ENCODE measurements around the gene GOLGA8Q. TPM values are rescaled to one million over a fixed set of nuclear protein-coding genes. Genes with fewer than 3 reads are reported as not detected.

Gene GOLGA8Q, protein sequence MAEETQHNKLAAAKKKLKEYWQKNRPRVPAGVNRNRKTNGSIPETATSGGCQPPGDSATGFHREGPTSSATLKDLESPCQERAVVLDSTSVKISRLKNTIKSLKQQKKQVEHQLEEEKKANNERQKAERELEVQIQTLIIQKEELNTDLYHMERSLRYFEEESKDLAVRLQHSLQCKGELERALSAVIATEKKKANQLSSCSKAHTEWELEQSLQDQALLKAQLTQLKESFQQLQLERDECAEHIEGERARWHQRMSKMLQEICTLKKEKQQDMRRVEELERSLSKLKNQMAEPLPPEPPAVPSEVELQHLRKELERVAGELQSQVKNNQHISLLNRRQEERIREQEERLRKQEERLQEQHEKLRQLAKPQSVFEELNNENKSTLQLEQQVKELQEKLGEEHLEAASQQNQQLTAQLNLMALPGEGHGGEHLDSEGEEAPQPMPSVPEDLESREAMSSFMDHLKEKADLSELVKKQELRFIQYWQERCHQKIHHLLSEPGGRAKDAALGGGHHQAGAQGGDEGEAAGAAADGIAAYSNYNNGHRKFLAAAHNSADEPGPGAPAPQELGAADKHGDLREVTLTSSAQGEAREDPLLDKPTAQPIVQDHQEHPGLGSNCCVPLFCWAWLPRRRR
- 1.3 and 3.6 TPM in 2 replicates for total RNA-seq

DNA sequence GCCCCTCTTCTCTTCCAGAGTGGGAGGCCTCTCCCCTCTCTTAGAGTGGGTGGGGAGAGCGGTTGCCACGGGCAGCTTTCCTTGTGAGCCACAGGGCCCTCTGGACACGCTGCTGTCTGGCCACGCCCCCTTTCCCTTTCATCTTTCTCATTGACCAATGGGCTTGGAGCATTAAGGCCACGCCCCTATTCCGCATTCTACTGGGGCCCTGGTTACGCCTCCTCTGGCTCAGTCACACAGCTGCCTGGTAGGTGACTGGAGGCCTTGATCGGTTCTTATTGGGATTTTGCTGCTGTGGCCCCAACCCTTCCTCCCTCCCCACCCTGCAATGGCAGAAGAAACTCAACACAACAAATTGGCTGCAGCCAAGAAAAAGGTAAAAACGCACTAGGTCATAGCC, at the start of gene GOLGA8Q:
GOLGA8Q (plus strand) TSS at position 301 of the 400 bp plus-strand sequence; CDS start at position 329, 28 bp downstream.

DNA sequence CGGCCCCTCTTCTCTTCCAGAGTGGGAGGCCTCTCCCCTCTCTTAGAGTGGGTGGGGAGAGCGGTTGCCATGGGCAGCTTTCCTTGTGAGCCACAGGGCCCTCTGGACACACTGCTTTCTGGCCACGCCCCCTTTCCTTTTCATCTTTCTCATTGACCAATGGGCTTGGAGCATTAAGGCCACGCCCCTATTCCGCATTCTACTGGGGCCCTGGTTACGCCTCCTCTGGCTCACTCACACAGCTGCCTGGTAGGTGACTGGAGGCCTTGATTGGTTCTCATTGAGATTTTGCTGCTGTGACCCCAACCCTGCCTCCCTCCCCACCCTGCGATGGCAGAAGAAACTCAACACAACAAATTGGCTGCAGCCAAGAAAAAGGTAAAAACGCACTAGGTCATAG, 51.9 kb downstream of the GOLGA8Q start, which contains the start of gene GOLGA8H:
GOLGA8H (plus strand) TSS at position 233 of the 400 bp plus-strand sequence; CDS start at position 331, 98 bp downstream.

Other genes with a start within 250 kb of the GOLGA8Q start
- 0.14 TPM in 1 of 2 replicates, not detected in the other for gene CHRFAM7A, start 158.5 kb upstream of the GOLGA8Q start, total RNA-seq
- gene GOLGA8R, start 137.8 kb upstream of the GOLGA8Q start, total RNA-seq = 2.1 and 3.1 TPM in 2 replicates
- gene GOLGA8H, start 52.0 kb downstream of the GOLGA8Q start, total RNA-seq = under 0.01 and 0.14 TPM in 2 replicates

All from smooth muscle cell of bladder (primary cell).